H1 (cell line): ENCODE results near the gene KRT77. TPM values are rescaled to one million over a fixed set of nuclear protein-coding genes. Genes with fewer than 3 reads are reported as not detected.

Experiments used
- CTCF ChIA-PET: fragments of 300-600 bp; sonication (Branson Sonifier 250); formaldehyde crosslinking; loops from one replicate; lab custom pipeline; 2021; ENCODE audit not compliant: partially characterized antibody; lab: Charles Lee
- POLR2A ChIA-PET: fragments of 300-600 bp; sonication (Branson Sonifier 250); formaldehyde crosslinking; loops from one replicate; lab custom pipeline; 2021; ENCODE audit warnings: inconsistent platforms; ENCODE audit not compliant: partially characterized antibody; lab: Charles Lee
- DNase-seq, 2 experiments: peaks; one replicate each; pipeline versions ENCODE4 v3.0.0 to v3.0.0-alpha.2; 2010 to 2022; ENCODE audit warnings: low spot score in 2 of 2, low read depth in 1 of 2, mixed read lengths in 1 of 2
- FAIRE-seq: peaks from 2 replicates; lab custom pipeline; 2011; peaks lifted over from hg19 to GRCh38; lab: Jason Lieb, UNC
- H2AFZ ChIP-seq: 2 replicates; pipeline ENCODE4 v1.8.1; 2012; ENCODE audit warnings: low read length, inconsistent platforms
- H2AK5ac ChIP-seq: 2 replicates; pipeline ENCODE4 v1.6.1; 2013; ENCODE audit warnings: low read depth, low read length
- H2BK120ac ChIP-seq: replicated peaks from 2 replicates; pipeline ENCODE3; 2013; ENCODE audit warnings: low read depth, low read length, inconsistent platforms
- H2BK12ac ChIP-seq: 2 replicates; pipeline ENCODE4 v1.6.1; 2013; ENCODE audit warnings: low read depth, low read length
- H2BK15ac ChIP-seq: 2 replicates; pipeline ENCODE4 v1.6.1; 2013; ENCODE audit warnings: low read length
- H2BK20ac ChIP-seq: 2 replicates; pipeline ENCODE4 v1.6.1; 2013; ENCODE audit warnings: low read length
- H2BK5ac ChIP-seq: 2 replicates; pipeline ENCODE4 v1.6.1; 2013; ENCODE audit warnings: low read depth, low read length
- H3K14ac ChIP-seq: 2 replicates; pipeline ENCODE4 v1.6.1; 2013; ENCODE audit warnings: inconsistent platforms; ENCODE audit not compliant: insufficient read length
- H3K18ac ChIP-seq: 2 replicates; pipeline ENCODE4 v1.6.1; 2013; ENCODE audit warnings: low read length; ENCODE audit errors: extremely low read depth
- H3K23ac ChIP-seq: 2 replicates; pipeline ENCODE4 v1.6.1; 2013; ENCODE audit warnings: inconsistent platforms; ENCODE audit not compliant: insufficient read length
- H3K23me2 ChIP-seq: 2 replicates; pipeline ENCODE4 v1.6.1; 2013; ENCODE audit warnings: low read depth, low read length
- H3K27ac ChIP-seq: 2 replicates; pipeline ENCODE4 v1.6.1; 2011; ENCODE audit warnings: low read depth, low read length, inconsistent platforms
- H3K27me3 ChIP-seq, 4 experiments: replicated peaks in 1 of 4; 1 replicate in 1 of 4; 2 replicates in 3 of 4; pipeline versions ENCODE4 v1.6.1 to v1.8.1; 2011 to 2013; ENCODE audit warnings: low read length in 3 of 4, mild to moderate bottlenecking in 3 of 4, inconsistent platforms in 2 of 4, mixed read lengths in 2 of 4, moderate library complexity in 1 of 4; ENCODE audit not compliant: control insufficient read depth in 3 of 4, insufficient read depth in 3 of 4; ENCODE audit errors: extremely low read depth in 1 of 4
- H3K36me3 ChIP-seq, 4 experiments: 2 replicates each; pipeline versions ENCODE4 v1.6.1 to v1.8.1; 2011 to 2013; ENCODE audit warnings: mild to moderate bottlenecking in 4 of 4, low read length in 3 of 4, moderate library complexity in 2 of 4, control low read depth in 1 of 4, inconsistent platforms in 1 of 4; ENCODE audit not compliant: insufficient read depth in 4 of 4, control insufficient read depth in 2 of 4
- H3K4ac ChIP-seq: replicated peaks from 2 replicates; pipeline ENCODE3; 2013; ENCODE audit warnings: low read length, low read depth, mixed read lengths, inconsistent platforms; ENCODE audit not compliant: insufficient read length
- H3K4me1 ChIP-seq, 4 experiments: replicated peaks in 1 of 4; 1 replicate in 1 of 4; 2 replicates in 3 of 4; pipeline versions ENCODE4 v1.6.1 to v1.8.1; 2011 to 2013; ENCODE audit warnings: low read length in 3 of 4, inconsistent platforms in 2 of 4, mixed read lengths in 1 of 4; ENCODE audit not compliant: insufficient read depth in 4 of 4, control insufficient read depth in 3 of 4
- H3K4me2 ChIP-seq, 2 experiments: 2 replicates each; pipeline versions ENCODE4 v1.6.1 to v1.8.1; 2011 to 2013; ENCODE audit warnings: low read depth in 2 of 2, low read length in 2 of 2, control low read depth in 1 of 2, inconsistent platforms in 1 of 2, mild to moderate bottlenecking in 1 of 2; ENCODE audit not compliant: insufficient read depth in 1 of 2
- H3K4me3 ChIP-seq, 4 experiments: fragments of 200-600, 300-600 bp in 1 of 4; sonication (generic), shearing (Covaris generic), sonication (Bioruptor Twin) in 1 of 4; 2 replicates each; pipeline versions ENCODE4 v1.5.1 to v1.8.1; 2011 to 2016; ENCODE audit warnings: low read length in 4 of 4, low read depth in 3 of 4, control low read depth in 2 of 4, inconsistent platforms in 2 of 4, mild to moderate bottlenecking in 2 of 4, mixed read lengths in 1 of 4, moderate library complexity in 1 of 4; ENCODE audit not compliant: insufficient read depth in 2 of 4; ENCODE audit errors: extremely low read depth in 1 of 4
- H3K56ac ChIP-seq: replicated peaks from 2 replicates; pipeline ENCODE3; 2013; ENCODE audit warnings: low read depth, mild to moderate bottlenecking, mixed read lengths, low read length, inconsistent platforms; ENCODE audit not compliant: insufficient read length
- H3K79me1 ChIP-seq: 2 replicates; pipeline ENCODE4 v1.6.1; 2013; ENCODE audit warnings: low read depth, low read length, control low read depth
- H3K79me2 ChIP-seq, 2 experiments: 2 replicates each; pipeline versions ENCODE4 v1.6.1 to v1.8.1; 2012 to 2013; ENCODE audit warnings: low read length in 2 of 2, mild to moderate bottlenecking in 2 of 2, inconsistent platforms in 1 of 2; ENCODE audit not compliant: insufficient read depth in 2 of 2, control insufficient read depth in 1 of 2
- H3K9ac ChIP-seq, 4 experiments: replicated peaks in 1 of 4; 1 replicate in 1 of 4; 2 replicates in 3 of 4; pipeline versions ENCODE4 v1.6.1 to v1.8.1; 2011 to 2013; ENCODE audit warnings: low read depth in 3 of 4, low read length in 3 of 4, control low read depth in 2 of 4, mild to moderate bottlenecking in 2 of 4, moderate library complexity in 2 of 4, inconsistent platforms in 1 of 4; ENCODE audit errors: extremely low read depth in 1 of 4
- H3K9me3 ChIP-seq, 2 experiments: 2 replicates each; pipeline versions ENCODE4 v1.6.1 to v1.8.1; 2012 to 2013; ENCODE audit warnings: mild to moderate bottlenecking in 2 of 2, moderate library complexity in 2 of 2, control low read depth in 1 of 2, inconsistent platforms in 1 of 2, low read depth in 1 of 2, low read length in 1 of 2, mixed read lengths in 1 of 2; ENCODE audit not compliant: insufficient read depth in 2 of 2
- H4K20me1 ChIP-seq, 2 experiments: replicated peaks in 1 of 2; 2 replicates each; pipeline versions ENCODE3 to v1.8.1; 2011 to 2013; ENCODE audit warnings: inconsistent platforms in 2 of 2, low read length in 2 of 2, mild to moderate bottlenecking in 1 of 2; ENCODE audit not compliant: insufficient read depth in 2 of 2, control insufficient read depth in 1 of 2
- H4K5ac ChIP-seq: 2 replicates; pipeline ENCODE4 v1.6.1; 2013; ENCODE audit warnings: low read length, low read depth, mixed read lengths, inconsistent platforms; ENCODE audit not compliant: insufficient read length
- H4K8ac ChIP-seq: 2 replicates; pipeline ENCODE4 v1.8.0; 2013; ENCODE audit warnings: mild to moderate bottlenecking, moderate library complexity, low read length, inconsistent platforms; ENCODE audit not compliant: insufficient read depth; ENCODE audit errors: extremely low read depth
- H4K91ac ChIP-seq: replicated peaks from 2 replicates; pipeline ENCODE3; 2013; ENCODE audit warnings: low read length, mixed read lengths, inconsistent platforms; ENCODE audit not compliant: insufficient read length
- ASH2L ChIP-seq: fragments of 200-600, 300-600 bp; sonication (generic); IDR thresholded peaks from one replicate; pipeline ENCODE4 v1.7.1; 2017; ENCODE audit warnings: low read length
- BCL11A ChIP-seq, 2 experiments: IDR thresholded peaks; one replicate each; pipeline ENCODE4 v1.6.1; 2011; ENCODE audit warnings: low read depth in 2 of 2, low read length in 2 of 2, mild to moderate bottlenecking in 2 of 2
- CBX5 ChIP-seq: fragments of 300-800, 300-1000 bp; sonication (generic); IDR thresholded peaks from 2 replicates; pipeline ENCODE4 v1.7.1; 2016; ENCODE audit warnings: antibody characterized with exemption, low read length, low read depth
- CEBPB ChIP-seq: IDR thresholded peaks from 2 replicates; pipeline ENCODE4 v1.6.1; 2012; ENCODE audit warnings: low read depth, low read length
- CHD1 ChIP-seq: IDR thresholded peaks from 2 replicates; pipeline ENCODE4 v1.6.1; 2012; ENCODE audit warnings: low read depth, low read length, improper control_type of control experiment
- CREB1 ChIP-seq: IDR thresholded peaks from 2 replicates; pipeline ENCODE4 v1.6.1; 2012; ENCODE audit warnings: inconsistent platforms
- EP300 ChIP-seq, 2 experiments: IDR thresholded peaks; 1 replicate in 1 of 2; 2 replicates in 1 of 2; pipeline ENCODE4 v1.6.1; 2011 to 2012; ENCODE audit warnings: low read depth in 2 of 2, low read length in 2 of 2, mild to moderate bottlenecking in 2 of 2, borderline replicate concordance in 1 of 2, inconsistent platforms in 1 of 2, moderate library complexity in 1 of 2
- JUND ChIP-seq: IDR thresholded peaks from 2 replicates; pipeline ENCODE4 v1.6.1; 2011; ENCODE audit warnings: mild to moderate bottlenecking, improper control_type of control experiment, low read length
- NRF1 ChIP-seq: IDR thresholded peaks from 2 replicates; pipeline ENCODE4 v1.6.1; 2011; ENCODE audit warnings: mild to moderate bottlenecking, low read depth, low read length, improper control_type of control experiment
- SIN3A ChIP-seq, 2 experiments: IDR thresholded peaks in 1 of 2; conservative IDR thresholded peaks in 1 of 2; 2 replicates each; pipeline ENCODE4 v1.6.1; 2011 to 2012; ENCODE audit warnings: low read length in 2 of 2, improper control_type of control experiment in 1 of 2, low read depth in 1 of 2, mild to moderate bottlenecking in 1 of 2
- SUZ12 ChIP-seq: fragments of 200-600 bp; sonication (generic); IDR thresholded peaks from 2 replicates; pipeline ENCODE4 v1.6.1; 2012; ENCODE audit warnings: mild to moderate bottlenecking, inconsistent platforms, low read length, moderate library complexity, mixed read lengths
- YY1 ChIP-seq: IDR thresholded peaks from 2 replicates; pipeline ENCODE4 v1.6.1; 2011; ENCODE audit warnings: low read depth, mild to moderate bottlenecking, low read length
- WGBS, 2 experiments: shearing (Covaris generic) in 1 of 2; methylation state at CpG; one replicate each; pipeline versions ENCODE4 v1.1.6 to v1.1.7; 2013 to 2015; ENCODE audit warnings: low lambda C conversion rate in 2 of 2, mixed read lengths in 2 of 2, inconsistent platforms in 1 of 2, low coverage in 1 of 2, missing lambda C conversion rate in 1 of 2; ENCODE audit not compliant: insufficient replicate concordance in 2 of 2, insufficient coverage in 1 of 2, insufficient read length in 1 of 2; ENCODE audit errors: extremely low coverage in 1 of 2, missing lambda C conversion rate in 1 of 2; 5-methylcytosine and 5-hydroxymethylcytosine counted together
- polyA plus RNA-seq, 7 experiments: library from polyadenylated mRNA; depleted of rRNA in 3 of 7; stranded (reverse) in 5 of 7; unstranded in 2 of 7; fragments of >200 nt in 5 of 7; fragments of 200-250 nt in 2 of 7; gene quantifications; 1 replicate in 5 of 7; 2 replicates in 1 of 7; 4 replicates in 1 of 7; pipeline versions ENCODE4 v1.2.1 to v1.2.3, GENCODE V29; 2011 to 2013; ENCODE audit warnings: missing spikeins in 2 of 7, mixed read lengths in 2 of 7
- total RNA-seq: library from RNA; stranded (reverse); fragmentation: NEBNext Ultra II Directional; extraction: Animal tissue kit (Norgen Biotek cat#: 25700); gene quantifications from 2 replicates; pipeline ENCODE4 v1.2.1, GENCODE V29; 2021
- TF ChIP-seq, protein P1 (sequence below): IDR thresholded peaks from 2 replicates; pipeline ENCODE4 v1.6.1; 2011; ENCODE audit warnings: low read depth, mild to moderate bottlenecking, low read length; ENCODE audit not compliant: insufficient read depth

KRT77 gene
- total and polyA plus RNA-seq, 2 of the 8 experiments (the other 6 are each of a cell fraction or from before 2014, with no cell fraction given) = 0.02 TPM; not detected in 1

DNA sequence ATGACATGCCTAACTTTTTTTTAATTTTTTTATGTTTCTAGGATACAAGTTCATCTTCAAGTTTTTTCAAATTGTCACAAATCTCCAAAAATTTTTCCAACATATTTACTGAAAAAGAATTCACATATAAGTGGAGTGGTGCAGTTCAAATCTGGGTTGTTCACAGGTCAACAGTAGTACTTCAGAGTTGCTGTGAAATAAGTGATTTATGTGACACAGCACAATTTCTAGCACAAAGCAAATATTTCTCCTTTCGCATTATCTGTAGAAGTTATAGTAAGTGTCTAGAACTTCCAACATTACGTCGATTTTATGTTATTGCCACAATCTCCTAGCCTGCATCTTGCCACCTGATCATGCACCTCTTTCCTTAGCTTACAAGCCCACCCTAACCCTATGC lies 41.7 kb downstream of the KRT77 start:
- Histone ChIP-seq H3K18ac (no peak overlapping the region), H3K4me2 (no peak overlapping the region), H3K4ac (no peak overlapping the region), H4K8ac (no peak overlapping the region), H3K4me1 (no peaks in the 10 kb centered on the region), H3K27me3 (no peaks in the 10 kb centered on the region), H4K91ac (no peak overlapping the region), H3K56ac (no peak overlapping the region), H3K14ac (no peak overlapping the region), H3K4me3 (no peak overlapping the region), H3K79me1 (no peaks in the 10 kb centered on the region), H2BK5ac (no peak overlapping the region), H3K23me2 (no peaks in the 10 kb centered on the region), H2BK120ac (no peak overlapping the region), H3K23ac (no peak overlapping the region), H3K9me3 (no peaks in the 10 kb centered on the region), H2AK5ac (no peak overlapping the region), H2BK15ac (no peak overlapping the region), H3K79me2 (no peaks in the 10 kb centered on the region), H2BK20ac (no peak overlapping the region), H2BK12ac (no peak overlapping the region), H3K27ac (no peak overlapping the region), H2AFZ (no peak overlapping the region), H3K9ac (no peak overlapping the region), H4K5ac (no peak overlapping the region), H3K36me3 (no peaks in the 10 kb centered on the region), H4K20me1 (no peaks in the 10 kb centered on the region)
- no peak for FAIRE-seq
- POLR2A ChIA-PET = no interaction called here
- CTCF ChIA-PET = interaction anchor here (0.6 to 3.2 kb wide), 6 partner anchors 11 to 291 kb away, joined by 3 to 12 read pairs (median 5); no protein-coding TSS in a partner anchor
- no peak for DNase-seq
- WGBS, 2 experiments = 79% methylated on average over 3 of the region's 3 CpGs; no CpG with 5 or more reads in 1 of the 2 experiments
- no peak for TF ChIP-seq CREB1
- no peak for TF ChIP-seq YY1
- TF ChIP-seq JUND = no peak
- TF ChIP-seq, protein P1, sequence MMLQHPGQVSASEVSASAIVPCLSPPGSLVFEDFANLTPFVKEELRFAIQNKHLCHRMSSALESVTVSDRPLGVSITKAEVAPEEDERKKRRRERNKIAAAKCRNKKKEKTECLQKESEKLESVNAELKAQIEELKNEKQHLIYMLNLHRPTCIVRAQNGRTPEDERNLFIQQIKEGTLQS = no peak
- no peak for TF ChIP-seq CBX5
- no peak for TF ChIP-seq ASH2L
- TF ChIP-seq CEBPB = no peak
- no peak for TF ChIP-seq EP300 (IDR thresholded peaks at IDR 0.05; ENCODE audit: borderline replicate concordance in 1 of 2, low read depth in 2 of 2, low read length in 2 of 2)
- TF ChIP-seq BCL11A (IDR thresholded peaks at IDR 0.05; ENCODE audit: low read depth in 2 of 2, low read length in 2 of 2) = no peak
- no peak for TF ChIP-seq SIN3A (conservative IDR thresholded peaks at IDR 0.05 in 1 of 2, IDR thresholded peaks at IDR 0.05 in 1 of 2; ENCODE audit: low read depth in 1 of 2, low read length in 2 of 2)
- TF ChIP-seq NRF1 = no peak
- no peak for TF ChIP-seq SUZ12
- TF ChIP-seq CHD1 = no peak
